Breast epithelium (tissue), 3 donors: ENCODE data around the gene RLN1.

Source experiments
- POLR2A ChIP-seq: fragments of 450-650 bp; IDR thresholded peaks from one replicate; pipeline ENCODE4 v1.6.1; 2016; ENCODE audit warnings: antibody characterized with exemption, mild to moderate bottlenecking, moderate library complexity
- POLR2AphosphoS5 ChIP-seq, 3 donors: sonication (generic); formaldehyde crosslinking; IDR thresholded peaks; one replicate each; pipeline ENCODE4 v1.6.1; 2017; ENCODE audit warnings: antibody characterized with exemption in 3 of 3
- TF ChIP-seq, protein P1 (sequence below), 3 donors: fragments of 450-650 bp; IDR thresholded peaks; one replicate each; pipeline ENCODE4 v1.5.1; 2016 to 2017; ENCODE audit warnings: antibody characterized with exemption in 3 of 3, mild to moderate bottlenecking in 3 of 3, moderate library complexity in 3 of 3

- TF ChIP-seq, protein P1, sequence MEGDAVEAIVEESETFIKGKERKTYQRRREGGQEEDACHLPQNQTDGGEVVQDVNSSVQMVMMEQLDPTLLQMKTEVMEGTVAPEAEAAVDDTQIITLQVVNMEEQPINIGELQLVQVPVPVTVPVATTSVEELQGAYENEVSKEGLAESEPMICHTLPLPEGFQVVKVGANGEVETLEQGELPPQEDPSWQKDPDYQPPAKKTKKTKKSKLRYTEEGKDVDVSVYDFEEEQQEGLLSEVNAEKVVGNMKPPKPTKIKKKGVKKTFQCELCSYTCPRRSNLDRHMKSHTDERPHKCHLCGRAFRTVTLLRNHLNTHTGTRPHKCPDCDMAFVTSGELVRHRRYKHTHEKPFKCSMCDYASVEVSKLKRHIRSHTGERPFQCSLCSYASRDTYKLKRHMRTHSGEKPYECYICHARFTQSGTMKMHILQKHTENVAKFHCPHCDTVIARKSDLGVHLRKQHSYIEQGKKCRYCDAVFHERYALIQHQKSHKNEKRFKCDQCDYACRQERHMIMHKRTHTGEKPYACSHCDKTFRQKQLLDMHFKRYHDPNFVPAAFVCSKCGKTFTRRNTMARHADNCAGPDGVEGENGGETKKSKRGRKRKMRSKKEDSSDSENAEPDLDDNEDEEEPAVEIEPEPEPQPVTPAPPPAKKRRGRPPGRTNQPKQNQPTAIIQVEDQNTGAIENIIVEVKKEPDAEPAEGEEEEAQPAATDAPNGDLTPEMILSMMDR (IDR thresholded peaks at IDR 0.05) = no peak
- no peak for TF ChIP-seq POLR2AphosphoS5 (IDR thresholded peaks at IDR 0.05)
- TF ChIP-seq POLR2A = no peak
Observed at GRCh38 chr9:5375790-5376477, 36.3 kb upstream of the RLN1 start.
